ENCODE measurements around the gene CCPG1.

Gene CCPG1

DNA sequence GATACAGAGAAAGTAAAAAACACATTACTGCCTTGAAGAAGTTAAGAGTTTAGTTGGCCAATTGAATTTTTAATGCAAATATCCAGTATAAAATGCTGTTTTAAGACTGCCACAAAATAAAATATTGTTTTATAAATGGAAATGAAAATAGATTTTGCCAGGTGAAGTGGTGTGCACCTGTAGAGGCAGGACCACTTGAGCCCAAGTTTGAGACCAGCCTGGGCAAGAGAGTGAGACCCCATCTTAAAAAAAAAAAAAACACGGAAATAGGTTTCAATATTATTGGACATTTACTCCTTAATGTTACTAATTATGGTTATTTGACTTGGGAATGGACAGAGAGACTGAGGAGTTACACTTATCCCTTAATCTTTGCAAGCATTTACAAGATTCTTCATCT, 87.2 kb downstream of the CCPG1 start:
- H3K4me3 ChIP-seq (ENCODE audit: low read depth, low read length): no peak overlapping the region
- no peaks in the 10 kb centered on the region for H3K9me3 ChIP-seq (ENCODE audit: control insufficient read depth, insufficient read depth, low read depth, low read length)
- no peaks in the 10 kb centered on the region for H3K4me1 ChIP-seq (ENCODE audit: control insufficient read depth, insufficient read depth, low read length)
- no peaks in the 10 kb centered on the region for H3K36me3 ChIP-seq (ENCODE audit: control insufficient read depth in 2 of 2, insufficient read depth in 1 of 2, low read length in 2 of 2)
- TF ChIP-seq ZNF302 (tag by site-specific recombination; IDR thresholded peaks at IDR 0.05; ENCODE audit: low read depth) (no peak), ZBTB1 (tag by site-specific recombination; IDR thresholded peaks at IDR 0.05) (no peak), MEIS1 (CRISPR knock-in tag; IDR thresholded peaks at IDR 0.05; ENCODE audit: borderline replicate concordance) (no peak), ZNF548 (tag by site-specific recombination; IDR thresholded peaks at IDR 0.05) (no peak), ZNF621 (tag by site-specific recombination; IDR thresholded peaks at IDR 0.05) (no peak), ZNF214 (tag by site-specific recombination; IDR thresholded peaks at IDR 0.05; ENCODE audit: borderline replicate concordance) (no peak), SP2 (tag by site-specific recombination; IDR thresholded peaks at IDR 0.05) (no peak), ZNF292 (tag by site-specific recombination; IDR thresholded peaks at IDR 0.05; ENCODE audit: borderline replicate concordance, low read depth) (no peak), ZNF785 (tag by site-specific recombination; IDR thresholded peaks at IDR 0.05) (no peak), ZNF596 (tag by site-specific recombination; IDR thresholded peaks at IDR 0.05) (no peak), ZNF624 (tag by site-specific recombination; IDR thresholded peaks at IDR 0.05) (no peak), MZF1 (tag by site-specific recombination; IDR thresholded peaks at IDR 0.05; ENCODE audit: borderline replicate concordance) (no peak), ZNF837 (tag by site-specific recombination; IDR thresholded peaks at IDR 0.05) (no peak), ZNF280C (tag by site-specific recombination; IDR thresholded peaks at IDR 0.05) (no peak)
- TF ChIP-seq, protein P1, sequence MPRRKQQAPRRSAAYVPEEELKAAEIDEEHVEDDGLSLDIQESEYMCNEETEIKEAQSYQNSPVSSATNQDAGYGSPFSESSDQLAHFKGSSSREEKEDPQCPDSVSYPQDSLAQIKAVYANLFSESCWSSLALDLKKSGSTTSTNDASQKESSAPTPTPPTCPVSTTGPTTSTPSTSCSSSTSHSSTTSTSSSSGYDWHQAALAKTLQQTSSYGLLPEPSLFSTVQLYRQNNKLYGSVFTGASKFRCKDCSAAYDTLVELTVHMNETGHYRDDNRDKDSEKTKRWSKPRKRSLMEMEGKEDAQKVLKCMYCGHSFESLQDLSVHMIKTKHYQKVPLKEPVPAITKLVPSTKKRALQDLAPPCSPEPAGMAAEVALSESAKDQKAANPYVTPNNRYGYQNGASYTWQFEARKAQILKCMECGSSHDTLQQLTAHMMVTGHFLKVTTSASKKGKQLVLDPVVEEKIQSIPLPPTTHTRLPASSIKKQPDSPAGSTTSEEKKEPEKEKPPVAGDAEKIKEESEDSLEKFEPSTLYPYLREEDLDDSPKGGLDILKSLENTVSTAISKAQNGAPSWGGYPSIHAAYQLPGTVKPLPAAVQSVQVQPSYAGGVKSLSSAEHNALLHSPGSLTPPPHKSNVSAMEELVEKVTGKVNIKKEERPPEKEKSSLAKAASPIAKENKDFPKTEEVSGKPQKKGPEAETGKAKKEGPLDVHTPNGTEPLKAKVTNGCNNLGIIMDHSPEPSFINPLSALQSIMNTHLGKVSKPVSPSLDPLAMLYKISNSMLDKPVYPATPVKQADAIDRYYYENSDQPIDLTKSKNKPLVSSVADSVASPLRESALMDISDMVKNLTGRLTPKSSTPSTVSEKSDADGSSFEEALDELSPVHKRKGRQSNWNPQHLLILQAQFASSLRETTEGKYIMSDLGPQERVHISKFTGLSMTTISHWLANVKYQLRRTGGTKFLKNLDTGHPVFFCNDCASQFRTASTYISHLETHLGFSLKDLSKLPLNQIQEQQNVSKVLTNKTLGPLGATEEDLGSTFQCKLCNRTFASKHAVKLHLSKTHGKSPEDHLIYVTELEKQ (tag by site-specific recombination; IDR thresholded peaks at IDR 0.05; ENCODE audit: borderline replicate concordance): no peak
- TF ChIP-seq, protein P2, sequence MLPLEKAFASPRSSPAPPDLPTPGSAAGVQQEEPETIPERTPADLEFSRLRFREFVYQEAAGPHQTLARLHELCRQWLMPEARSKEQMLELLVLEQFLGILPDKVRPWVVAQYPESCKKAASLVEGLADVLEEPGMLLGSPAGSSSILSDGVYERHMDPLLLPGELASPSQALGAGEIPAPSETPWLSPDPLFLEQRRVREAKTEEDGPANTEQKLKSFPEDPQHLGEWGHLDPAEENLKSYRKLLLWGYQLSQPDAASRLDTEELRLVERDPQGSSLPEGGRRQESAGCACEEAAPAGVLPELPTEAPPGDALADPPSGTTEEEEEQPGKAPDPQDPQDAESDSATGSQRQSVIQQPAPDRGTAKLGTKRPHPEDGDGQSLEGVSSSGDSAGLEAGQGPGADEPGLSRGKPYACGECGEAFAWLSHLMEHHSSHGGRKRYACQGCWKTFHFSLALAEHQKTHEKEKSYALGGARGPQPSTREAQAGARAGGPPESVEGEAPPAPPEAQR (tag by site-specific recombination; IDR thresholded peaks at IDR 0.05): no peak
- TF ChIP-seq, protein P3, sequence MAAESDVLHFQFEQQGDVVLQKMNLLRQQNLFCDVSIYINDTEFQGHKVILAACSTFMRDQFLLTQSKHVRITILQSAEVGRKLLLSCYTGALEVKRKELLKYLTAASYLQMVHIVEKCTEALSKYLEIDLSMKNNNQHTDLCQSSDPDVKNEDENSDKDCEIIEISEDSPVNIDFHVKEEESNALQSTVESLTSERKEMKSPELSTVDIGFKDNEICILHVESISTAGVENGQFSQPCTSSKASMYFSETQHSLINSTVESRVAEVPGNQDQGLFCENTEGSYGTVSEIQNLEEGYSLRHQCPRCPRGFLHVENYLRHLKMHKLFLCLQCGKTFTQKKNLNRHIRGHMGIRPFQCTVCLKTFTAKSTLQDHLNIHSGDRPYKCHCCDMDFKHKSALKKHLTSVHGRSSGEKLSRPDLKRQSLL (tag by site-specific recombination; IDR thresholded peaks at IDR 0.05): no peak
- ChIA-PET CTCF (no interaction called here), POLR2A (no interaction called here)
- H3K27ac ChIP-seq (ENCODE audit: extremely low read depth, low read depth, low read length): no peak overlapping the region

GRCh38 chr15:55320238-55320550, 88.0 kb downstream of the CCPG1 start:
- Histone ChIP-seq H3K27ac (ENCODE audit: extremely low read depth, low read depth, low read length) (no peak overlapping the region), H3K9me3 (ENCODE audit: control insufficient read depth, insufficient read depth, low read depth, low read length) (no peaks in the 10 kb centered on the region), H3K4me3 (ENCODE audit: low read depth, low read length) (no peak overlapping the region), H3K4me1 (ENCODE audit: control insufficient read depth, insufficient read depth, low read length) (no peaks in the 10 kb centered on the region), H3K36me3 (ENCODE audit: control insufficient read depth in 2 of 2, insufficient read depth in 1 of 2, low read length in 2 of 2) (no peaks in the 10 kb centered on the region)
- TF ChIP-seq, protein P4, sequence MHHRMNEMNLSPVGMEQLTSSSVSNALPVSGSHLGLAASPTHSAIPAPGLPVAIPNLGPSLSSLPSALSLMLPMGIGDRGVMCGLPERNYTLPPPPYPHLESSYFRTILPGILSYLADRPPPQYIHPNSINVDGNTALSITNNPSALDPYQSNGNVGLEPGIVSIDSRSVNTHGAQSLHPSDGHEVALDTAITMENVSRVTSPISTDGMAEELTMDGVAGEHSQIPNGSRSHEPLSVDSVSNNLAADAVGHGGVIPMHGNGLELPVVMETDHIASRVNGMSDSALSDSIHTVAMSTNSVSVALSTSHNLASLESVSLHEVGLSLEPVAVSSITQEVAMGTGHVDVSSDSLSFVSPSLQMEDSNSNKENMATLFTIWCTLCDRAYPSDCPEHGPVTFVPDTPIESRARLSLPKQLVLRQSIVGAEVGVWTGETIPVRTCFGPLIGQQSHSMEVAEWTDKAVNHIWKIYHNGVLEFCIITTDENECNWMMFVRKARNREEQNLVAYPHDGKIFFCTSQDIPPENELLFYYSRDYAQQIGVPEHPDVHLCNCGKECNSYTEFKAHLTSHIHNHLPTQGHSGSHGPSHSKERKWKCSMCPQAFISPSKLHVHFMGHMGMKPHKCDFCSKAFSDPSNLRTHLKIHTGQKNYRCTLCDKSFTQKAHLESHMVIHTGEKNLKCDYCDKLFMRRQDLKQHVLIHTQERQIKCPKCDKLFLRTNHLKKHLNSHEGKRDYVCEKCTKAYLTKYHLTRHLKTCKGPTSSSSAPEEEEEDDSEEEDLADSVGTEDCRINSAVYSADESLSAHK (tag by site-specific recombination; IDR thresholded peaks at IDR 0.05): no peak
- TF ChIP-seq ZNF114 (tag by site-specific recombination; IDR thresholded peaks at IDR 0.05) (no peak), ZNF768 (tag by site-specific recombination; IDR thresholded peaks at IDR 0.05) (no peak), ZNF585B (tag by site-specific recombination; IDR thresholded peaks at IDR 0.05) (no peak), ZNF404 (tag by site-specific recombination; IDR thresholded peaks at IDR 0.05) (no peak), ZNF777 (tag by site-specific recombination; IDR thresholded peaks at IDR 0.05; ENCODE audit: borderline replicate concordance) (no peak), ZNF433 (tag by site-specific recombination; IDR thresholded peaks at IDR 0.05; ENCODE audit: low read depth) (no peak)
- POLR2A ChIA-PET: interaction anchor here (2.4 kb wide), 1 partner anchor 87 kb away, joined by 12 read pairs; the partner anchor contains the start of genes CCPG1 and PIERCE2
- CTCF ChIA-PET: interaction anchor here (0.6 kb wide), 1 partner anchor 119 kb away, joined by 5 read pairs; no protein-coding TSS in a partner anchor
